CD14-positive monocyte (primary cell): Measurements from ENCODE around the gene UBE2G2. TPM values are rescaled to one million over a fixed set of nuclear protein-coding genes. Genes with fewer than 3 reads are reported as not detected.
A peak's percentile ranks its signal among the peaks of the same experiment; 100 is the strongest.

ENCODE experiments used
- DNase-seq, 3 donors: peaks; one replicate each; pipeline ENCODE4 v3.0.0-alpha.2; 2011 to 2022
- H2AFZ ChIP-seq: 2 replicates; pipeline ENCODE4 v1.6.0; 2012; ENCODE audit warnings: mild to moderate bottlenecking, low read depth, low read length, inconsistent platforms; ENCODE audit not compliant: insufficient read depth, poor library complexity, severe bottlenecking
- H3K27ac ChIP-seq, 2 donors: 1 replicate in 1 of 2; 2 replicates in 1 of 2; pipeline ENCODE4 v1.5.1; 2012 to 2013; ENCODE audit warnings: low read length in 2 of 2, control low read depth in 1 of 2, inconsistent platforms in 1 of 2, low read depth in 1 of 2, mild to moderate bottlenecking in 1 of 2
- H3K27me3 ChIP-seq, 2 donors: one replicate each; pipeline versions ENCODE4 v1.6.0 to v1.6.1; 2011 to 2013; ENCODE audit warnings: low read length in 2 of 2; ENCODE audit not compliant: control insufficient read depth in 2 of 2, insufficient read depth in 2 of 2
- H3K36me3 ChIP-seq, 2 donors: replicated peaks in 1 of 2; 1 replicate in 1 of 2; 2 replicates in 1 of 2; pipeline versions ENCODE4 v1.5.1 to v1.6.1; 2012 to 2013; ENCODE audit warnings: low read length in 2 of 2, control low read depth in 1 of 2, inconsistent platforms in 1 of 2, mild to moderate bottlenecking in 1 of 2; ENCODE audit not compliant: insufficient read depth in 2 of 2, control insufficient read depth in 1 of 2
- H3K4me1 ChIP-seq, 2 donors: 1 replicate in 1 of 2; 2 replicates in 1 of 2; pipeline versions ENCODE4 v1.5.1 to v1.6.1; 2012 to 2013; ENCODE audit warnings: low read length in 2 of 2, control low read depth in 1 of 2, inconsistent platforms in 1 of 2, mild to moderate bottlenecking in 1 of 2, moderate library complexity in 1 of 2; ENCODE audit not compliant: insufficient read depth in 2 of 2, control insufficient read depth in 1 of 2
- H3K4me2 ChIP-seq: replicated peaks from 2 replicates; pipeline ENCODE3; 2012; ENCODE audit warnings: low read length, moderate library complexity, mild to moderate bottlenecking; ENCODE audit not compliant: poor library complexity, severe bottlenecking; ENCODE audit errors: extremely low read depth
- H3K4me3 ChIP-seq, 3 experiments: fragments of 200-600 bp in 1 of 3; sonication (generic) in 1 of 3; replicated peaks in 1 of 3; 1 replicate in 2 of 3; 2 replicates in 1 of 3; pipeline ENCODE4 v1.5.1; 2011 to 2013; ENCODE audit warnings: low read length in 3 of 3, mild to moderate bottlenecking in 3 of 3, control low read depth in 2 of 3, low read depth in 2 of 3, inconsistent platforms in 1 of 3, moderate library complexity in 1 of 3
- H3K79me2 ChIP-seq: 2 replicates; pipeline ENCODE4 v1.6.0; 2012; ENCODE audit warnings: mild to moderate bottlenecking, control low read depth, inconsistent platforms, low read length, moderate library complexity; ENCODE audit not compliant: insufficient read depth
- H3K9ac ChIP-seq: 2 replicates; pipeline ENCODE4 v1.6.0; 2017; ENCODE audit warnings: low read length, mild to moderate bottlenecking; ENCODE audit not compliant: insufficient read depth, poor library complexity, severe bottlenecking
- H3K9me3 ChIP-seq, 2 donors: replicated peaks in 1 of 2; 1 replicate in 1 of 2; 2 replicates in 1 of 2; pipeline versions ENCODE4 v1.5.1 to v1.6.1; 2012 to 2013; ENCODE audit warnings: low read length in 2 of 2, control low read depth in 1 of 2; ENCODE audit not compliant: control insufficient read depth in 1 of 2, insufficient read depth in 1 of 2
- H4K20me1 ChIP-seq: 2 replicates; pipeline ENCODE4 v1.6.0; 2012; ENCODE audit warnings: mild to moderate bottlenecking, low read length, control low read depth, moderate library complexity; ENCODE audit not compliant: insufficient read depth
- H3K27ac Mint-ChIP-seq, 7 donors: one replicate each; pipeline ENCODE4 v1.8.0; 2020; ENCODE audit warnings: mild to moderate bottlenecking in 7 of 7, mixed read lengths in 7 of 7, moderate library complexity in 6 of 7, inconsistent platforms in 2 of 7
- H3K27me3 Mint-ChIP-seq, 3 donors: one replicate each; pipeline ENCODE4 v1.8.0; 2021 to 2022; ENCODE audit warnings: low read depth in 3 of 3, mild to moderate bottlenecking in 3 of 3, mixed read lengths in 3 of 3, moderate library complexity in 3 of 3, inconsistent platforms in 1 of 3
- H3K36me3 Mint-ChIP-seq, 2 donors: one replicate each; pipeline ENCODE4 v1.8.0; 2020; ENCODE audit warnings: mixed read lengths in 2 of 2, inconsistent platforms in 1 of 2, mild to moderate bottlenecking in 1 of 2
- H3K4me1 Mint-ChIP-seq: one replicate; pipeline ENCODE4 v1.8.0; 2020; ENCODE audit warnings: mild to moderate bottlenecking, mixed read lengths
- H3K4me3 Mint-ChIP-seq, 2 donors: one replicate each; pipeline ENCODE4 v1.8.0; 2020; ENCODE audit warnings: mild to moderate bottlenecking in 2 of 2, mixed read lengths in 2 of 2, moderate library complexity in 1 of 2
- H3K9me3 Mint-ChIP-seq, 7 donors: one replicate each; pipeline ENCODE4 v1.8.0; 2020 to 2022; ENCODE audit warnings: mixed read lengths in 7 of 7, mild to moderate bottlenecking in 6 of 7, moderate library complexity in 6 of 7, inconsistent platforms in 2 of 7
- CTCF ChIP-seq: fragments of 200-600 bp; IDR thresholded peaks from one replicate; pipeline ENCODE4 v1.8.0; 2022; ENCODE audit warnings: antibody characterized with exemption, mild to moderate bottlenecking
- WGBS: methylation state at CpG from one replicate; pipeline ENCODE4 v1.1.5; 2013; ENCODE audit warnings: missing lambda C conversion rate; ENCODE audit not compliant: insufficient coverage; 5-methylcytosine and 5-hydroxymethylcytosine counted together
- intact Hi-C, 2 donors: fragments of 100-400 bp; cut with micrococcal nuclease; formaldehyde crosslinking; loops; one replicate each; pipeline versions ENCODE4 v1.15.0 to v1.15.1; 2023
- polyA plus RNA-seq, 3 donors: library from polyadenylated mRNA; depleted of rRNA in 1 of 3; unstranded in 2 of 3; stranded (reverse) in 1 of 3; fragments of 300-500 nt in 2 of 3; fragments of >200 nt in 1 of 3; fragmentation: Illumina TruSeq in 2 of 3; gene quantifications; 1 replicate in 2 of 3; 2 replicates in 1 of 3; pipeline ENCODE4 v1.2.3, GENCODE V29; 2012 to 2021

UBE2G2 gene
- polyA plus RNA-seq, 3 donors: 22.5 to 123 (median 31.0) TPM

- peaks cover 0 to 3% (median 2%) of the 10 kb centered on the region in 3 donors for H3K27me3 Mint-ChIP-seq
- Histone ChIP-seq H3K9me3 (no peaks in the 10 kb centered on the region), H3K27me3 (no peaks in the 10 kb centered on the region), H3K27ac (no peak overlapping the region), H3K4me1 (no peaks in the 10 kb centered on the region), H3K79me2 (no peaks in the 10 kb centered on the region), H3K4me2 (no peak overlapping the region), H3K9ac (no peak overlapping the region), H3K36me3 (peaks cover 17 to 22% of the 10 kb centered on the region in 2 donors), H3K4me3 (no peak overlapping the region), H2AFZ (no peak overlapping the region), H4K20me1 (no peaks in the 10 kb centered on the region)
- H3K27ac Mint-ChIP-seq: peak overlapping the region in 1 of 7 donors; percentile 73
- TF ChIP-seq CTCF: no peak
- H3K9me3 Mint-ChIP-seq: no peaks in the 10 kb centered on the region
- no peak overlapping the region for H3K4me3 Mint-ChIP-seq
- H3K36me3 Mint-ChIP-seq: peaks cover 25 to 28% of the 10 kb centered on the region in 2 donors
- H3K4me1 Mint-ChIP-seq: peaks cover 3% of the 10 kb centered on the region
- 87% methylated on average over 17 of the region's 24 CpGs for WGBS
- intact Hi-C loops: no loop called here
- DNase-seq: no peak
Observed at GRCh38 chr21:44766014-44766817, 35.4 kb downstream of the UBE2G2 start.

GRCh38 chr21:44765231-44766013, 36.2 kb downstream of the UBE2G2 start:
- Histone ChIP-seq H4K20me1 (no peaks in the 10 kb centered on the region), H3K9ac (no peak overlapping the region), H3K4me1 (no peaks in the 10 kb centered on the region), H3K4me2 (no peak overlapping the region), H3K27me3 (no peaks in the 10 kb centered on the region), H3K36me3 (peaks cover 9 to 14% of the 10 kb centered on the region in 2 donors), H3K9me3 (no peaks in the 10 kb centered on the region), H3K27ac (no peak overlapping the region), H3K4me3 (no peak overlapping the region), H2AFZ (no peak overlapping the region), H3K79me2 (no peaks in the 10 kb centered on the region)
- Mint-ChIP-seq H3K27me3 (peaks cover 0 to 3% (median 2%) of the 10 kb centered on the region in 3 donors), H3K9me3 (no peaks in the 10 kb centered on the region), H3K4me1 (peaks cover 3% of the 10 kb centered on the region), H3K36me3 (peaks cover 17 to 20% of the 10 kb centered on the region in 2 donors), H3K4me3 (no peak overlapping the region), H3K27ac (peak overlapping the region in 4 of 7 donors; percentile 46 to 73 (median 60))
- TF ChIP-seq CTCF: no peak
- WGBS: 37% methylated on average over 12 of the region's 12 CpGs
- DNase-seq: no peak
- intact Hi-C loops: no loop called here
